Globus pallidus (tissue), 1 donor: ENCODE results near the gene NTSR1.

Source experiments
- DNase-seq: peaks from one replicate; pipeline ENCODE4 v3.0.0-alpha.2; 2015; ENCODE audit warnings: low spot score

NTSR1 gene

DNA sequence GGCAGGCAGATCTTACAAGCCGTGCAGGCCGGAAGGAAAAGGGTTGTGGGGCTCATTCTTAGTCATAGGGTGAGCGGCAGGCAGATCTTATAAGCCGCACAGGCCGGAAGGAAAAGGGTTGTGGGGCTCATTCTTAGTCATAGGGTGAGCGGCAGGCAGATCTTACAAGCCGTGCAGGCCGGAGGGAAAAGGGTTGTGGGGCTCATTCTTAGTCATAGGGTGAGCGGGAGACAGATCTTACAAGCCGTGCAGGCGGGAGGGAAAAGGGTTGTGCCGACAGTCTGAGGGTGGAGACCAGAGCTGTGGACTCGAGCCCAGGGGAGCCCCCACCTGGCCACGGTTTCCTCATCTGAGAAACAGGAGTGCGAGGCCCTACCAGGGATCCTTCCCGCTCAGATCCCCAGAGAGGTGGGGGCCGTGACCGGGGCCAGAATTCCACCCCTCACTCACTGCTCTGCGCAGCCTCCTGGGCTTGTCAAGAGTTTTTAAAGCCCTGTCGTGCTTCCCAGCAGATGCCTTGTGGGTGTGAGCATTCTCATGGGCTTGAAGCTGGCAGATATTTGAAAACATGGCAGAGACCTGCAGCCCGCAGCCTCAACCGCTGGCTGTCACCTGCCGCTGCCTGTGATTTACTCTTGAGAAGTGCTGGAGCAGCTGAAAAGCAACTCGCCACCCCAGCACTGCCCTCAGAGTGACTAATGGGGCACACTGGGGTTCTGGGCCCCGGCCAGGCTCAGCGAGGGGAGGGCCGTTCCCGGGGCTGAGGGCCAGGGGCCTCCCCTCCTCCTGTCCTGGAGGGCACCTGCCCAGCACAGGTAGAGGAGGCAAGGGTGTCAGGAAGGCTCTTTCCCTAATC lies 31.9 kb downstream of the NTSR1 start:
- DNase-seq: no peak

DNA sequence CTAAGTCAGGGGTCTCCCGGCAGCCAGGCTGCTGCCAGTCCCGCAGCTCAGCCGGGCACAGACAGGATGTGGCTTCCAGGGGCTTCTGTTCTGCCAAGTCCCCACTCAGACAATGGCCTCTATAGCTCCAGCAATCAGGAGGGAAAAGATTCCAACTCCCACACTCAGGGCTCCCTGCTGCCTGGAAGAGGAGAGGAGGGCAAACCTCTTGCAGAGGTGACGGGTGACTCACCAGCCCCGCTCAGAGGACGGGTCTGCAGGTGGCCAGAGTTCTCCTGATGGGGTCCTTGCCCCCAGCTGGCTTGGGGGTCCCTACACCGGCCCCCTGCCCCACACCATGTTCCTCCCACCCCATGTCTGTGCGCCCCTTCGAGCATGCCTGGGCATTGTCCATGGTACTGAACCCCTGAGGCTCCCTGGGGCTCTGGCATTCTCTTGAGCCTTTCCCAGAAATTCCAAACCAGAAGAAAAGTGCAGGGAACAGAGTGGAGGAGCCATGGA lies 32.6 kb downstream of the NTSR1 start:
- DNase-seq: no peak

- no peak for DNase-seq
Observed at GRCh38 chr20:62741701-62742491, 33.3 kb downstream of the NTSR1 start.

- DNase-seq: no peak
Observed at GRCh38 chr20:62742550-62742949, 33.9 kb downstream of the NTSR1 start.

DNA sequence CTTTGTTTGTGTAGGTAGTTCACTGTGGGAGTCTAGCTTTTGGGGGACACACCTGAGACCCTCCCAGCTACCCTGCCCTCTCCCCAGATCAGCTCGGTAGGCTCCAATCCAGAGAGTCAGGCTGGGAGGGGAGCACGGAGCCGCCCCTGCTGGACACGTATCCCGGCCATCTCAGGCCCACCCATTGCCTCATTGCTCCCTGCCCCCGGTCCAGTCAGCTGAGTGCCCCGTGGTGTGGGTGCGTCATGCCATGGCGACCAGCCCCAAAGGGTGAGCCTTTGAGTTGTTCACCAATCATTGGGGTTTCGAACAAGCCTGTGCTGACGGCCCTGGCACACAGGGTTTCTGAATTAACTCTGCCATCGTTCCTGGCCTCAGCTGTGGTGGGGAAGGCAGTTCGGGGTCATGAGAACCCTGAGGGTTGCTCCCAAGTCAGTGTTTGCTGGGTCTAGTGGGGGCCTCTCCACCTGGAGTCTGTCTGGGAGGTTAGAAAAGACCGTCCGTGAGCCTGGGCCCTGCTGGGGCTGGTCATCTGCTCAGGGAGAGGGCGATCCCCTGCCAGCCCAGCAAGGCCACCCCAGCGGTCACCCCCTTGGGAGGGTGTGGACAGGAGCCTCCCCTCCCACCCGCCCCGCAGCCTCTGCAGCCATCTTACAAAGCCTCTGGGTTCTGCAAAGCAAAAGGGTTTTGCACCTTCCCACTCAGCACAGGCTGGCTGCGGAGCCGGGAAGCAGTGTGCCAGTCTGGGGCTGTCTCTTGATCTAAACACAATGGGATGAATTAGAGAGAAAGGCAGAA lies 34.5 kb downstream of the NTSR1 start:
- DNase-seq: no peak

DNA sequence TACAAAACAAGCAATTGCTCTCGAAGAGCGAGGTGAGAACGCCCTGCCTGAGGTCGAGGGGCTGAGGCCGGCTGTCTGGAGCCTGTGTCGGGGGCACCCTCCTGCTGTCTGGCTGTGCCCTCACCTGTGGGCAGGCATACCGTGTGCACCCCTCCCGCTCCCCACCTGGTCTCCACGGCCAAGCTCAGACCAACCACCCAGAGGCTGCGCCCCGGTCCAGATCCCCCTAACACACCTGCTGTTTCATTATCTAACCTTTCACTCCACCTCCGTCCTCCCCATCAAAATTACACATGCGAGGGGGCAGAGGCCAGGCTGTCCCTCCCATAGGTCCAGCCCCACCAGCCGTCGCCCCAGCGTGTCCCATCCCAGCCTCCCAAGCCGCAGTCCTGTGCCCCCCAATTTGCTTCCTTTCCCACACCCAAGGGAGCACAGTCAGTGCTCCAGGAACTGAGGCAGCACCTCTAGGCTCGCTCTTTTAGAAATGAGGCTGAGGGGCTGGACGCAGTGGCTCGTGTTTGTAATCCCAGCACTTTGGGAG lies 35.2 kb downstream of the NTSR1 start:
- DNase-seq: no peak

GRCh38 chr20:62744741-62745191 lies 36.1 kb downstream of the NTSR1 start:
- no peak for DNase-seq

DNA sequence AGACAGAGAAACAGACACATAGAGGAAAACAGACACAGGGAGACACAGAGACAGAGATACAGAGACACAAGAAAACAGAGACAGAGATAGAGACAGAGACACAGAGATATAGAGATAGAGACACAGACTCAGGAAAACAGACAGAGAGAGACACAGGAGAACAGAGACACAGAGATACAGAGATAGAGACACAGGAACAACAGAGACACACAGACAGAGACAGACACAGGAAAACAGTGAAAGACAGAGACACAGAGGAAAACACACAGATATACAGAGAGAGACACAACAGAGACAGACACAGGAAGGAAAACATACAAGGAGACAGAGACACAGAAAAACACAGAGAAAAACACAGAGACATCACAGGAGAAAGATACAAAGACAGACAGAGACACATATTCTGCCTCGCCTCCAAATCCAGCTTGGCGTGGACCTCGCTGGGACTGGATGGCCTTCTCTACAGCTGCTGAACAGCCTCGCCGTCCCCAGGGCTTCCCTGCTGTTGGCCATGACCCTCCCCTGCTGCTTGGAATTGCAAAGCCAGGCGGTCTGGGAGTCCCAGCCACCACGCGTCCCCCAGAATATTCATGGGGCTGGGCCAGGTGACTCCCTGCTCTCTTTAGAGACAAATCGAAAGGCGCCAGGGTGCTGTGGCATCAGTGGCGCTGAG lies 36.8 kb downstream of the NTSR1 start:
- DNase-seq: no peak

DNA sequence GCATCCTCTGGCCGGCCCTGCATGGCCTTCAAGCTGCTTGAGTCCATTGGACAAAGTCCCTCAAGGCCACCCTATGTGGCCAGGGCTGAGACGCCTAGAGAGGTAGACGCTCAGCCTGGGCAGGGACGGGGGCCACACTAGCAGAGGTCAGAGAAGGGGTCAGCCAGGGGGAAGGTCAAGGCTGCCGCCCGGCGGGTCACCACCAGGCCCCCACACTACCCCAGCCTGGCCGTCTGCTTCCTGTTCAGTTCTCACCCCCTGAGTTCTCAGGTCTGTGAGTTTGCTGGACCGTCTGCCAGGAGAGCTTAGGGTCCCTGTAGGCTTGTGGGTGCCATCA lies 37.3 kb downstream of the NTSR1 start:
- DNase-seq: no peak

DNA sequence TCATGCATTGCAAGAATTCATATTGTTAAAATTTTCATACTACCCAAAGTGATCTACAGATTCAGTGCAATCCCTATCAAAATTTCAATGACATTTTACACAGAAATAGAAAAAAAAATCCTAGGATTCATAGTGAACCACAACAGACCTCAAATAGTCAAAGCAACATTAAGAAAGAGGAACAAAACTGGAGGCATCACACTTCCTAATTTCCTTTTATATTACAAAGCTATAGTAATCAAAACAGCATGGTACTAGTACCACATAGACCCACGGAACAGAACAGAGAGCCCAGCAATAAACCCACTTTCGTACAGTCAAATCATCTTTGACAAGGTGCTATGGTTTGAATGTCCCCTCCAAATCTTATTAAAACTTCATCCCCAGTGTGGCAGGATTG lies 39.7 kb downstream of the NTSR1 start:
- DNase-seq: no peak

DNA sequence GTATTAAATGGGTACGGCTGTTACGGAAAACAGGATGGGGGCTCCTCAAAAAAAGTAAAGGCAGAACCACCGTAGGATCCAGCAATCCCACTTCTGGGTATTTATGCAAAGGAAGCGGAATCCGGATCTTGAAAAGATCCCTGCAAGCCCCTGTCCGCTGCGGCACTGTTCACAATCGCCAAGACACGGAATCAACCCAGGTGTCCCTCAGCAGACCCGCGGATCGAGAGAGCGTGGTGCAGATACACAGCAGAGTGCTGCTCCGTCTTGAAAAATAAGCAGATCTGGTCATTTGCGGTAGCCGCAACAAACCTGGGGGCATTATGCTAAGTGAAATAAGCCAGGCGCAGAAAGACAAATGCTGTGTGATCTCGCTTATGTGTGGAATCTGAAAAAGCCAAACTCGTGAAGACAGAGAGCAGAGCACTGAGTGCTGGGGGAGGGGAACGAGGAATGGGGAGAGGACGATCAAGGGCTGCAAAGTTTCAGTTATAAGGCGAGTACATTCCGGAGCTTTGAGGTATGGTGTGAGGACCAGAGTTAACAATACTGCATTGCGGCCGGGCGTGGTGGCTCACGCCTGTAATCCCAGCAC lies 41.3 kb downstream of the NTSR1 start:
- no peak for DNase-seq

GRCh38 chr20:62751551-62752150 lies 43.0 kb downstream of the NTSR1 start:
- no peak for DNase-seq

- DNase-seq: no peak
Observed at GRCh38 chr20:62752181-62752670, 43.6 kb downstream of the NTSR1 start.

GRCh38 chr20:62752671-62753501 lies 44.2 kb downstream of the NTSR1 start:
- no peak for DNase-seq

DNA sequence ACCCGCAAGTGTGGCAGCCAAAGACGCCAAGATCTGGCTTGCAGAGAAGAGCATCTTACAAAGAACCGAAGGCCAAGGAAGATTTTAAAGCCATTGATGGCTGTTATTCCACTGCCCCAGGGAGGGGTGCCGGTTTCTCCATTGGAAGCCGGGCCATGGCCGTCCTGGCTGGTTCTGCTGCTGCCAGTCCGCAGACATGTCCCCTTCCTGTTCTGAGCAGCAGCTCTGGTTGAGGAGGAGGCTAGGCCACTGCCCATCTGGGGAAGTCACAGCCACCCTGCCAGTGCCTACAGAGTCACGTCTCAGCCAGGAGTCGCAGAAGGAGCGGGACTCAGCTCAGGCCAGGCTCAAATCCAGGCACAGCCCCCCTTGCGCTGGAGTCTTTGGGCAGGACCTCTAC lies 45.0 kb downstream of the NTSR1 start:
- no peak for DNase-seq

- no peak for DNase-seq
Observed at GRCh38 chr20:62754122-62754990, 45.7 kb downstream of the NTSR1 start.

DNA sequence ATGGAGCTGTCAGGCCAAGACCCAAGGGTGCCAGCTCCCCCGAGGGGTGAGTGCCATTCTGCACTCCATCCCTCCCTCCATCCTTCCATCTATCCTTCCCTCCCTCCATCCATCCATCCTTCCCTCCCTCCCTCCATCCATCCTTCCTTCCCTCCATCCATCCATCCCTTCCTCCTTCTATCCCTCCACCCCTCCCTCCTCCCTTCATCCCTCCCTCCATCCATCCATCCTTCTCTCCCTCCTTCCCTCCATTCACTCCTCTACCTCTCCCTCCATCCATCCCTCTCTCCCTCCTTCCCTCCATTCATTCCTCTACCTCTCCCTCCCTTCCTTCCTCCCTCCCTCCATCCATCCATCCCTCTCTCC lies 46.3 kb downstream of the NTSR1 start:
- DNase-seq: no peak
